Measurements from ENCODE around the gene RGMB.

The RGMB gene

GRCh38 chr5:98827161-98827560 lies 53.7 kb downstream of the RGMB start:
- H3K27me3 ChIP-seq (ENCODE audit: control insufficient read depth, insufficient read depth, low read length): no peaks in the 10 kb centered on the region
- no peak overlapping the region for H3K27ac ChIP-seq (ENCODE audit: low read depth, low read length)
- no peaks in the 10 kb centered on the region for H3K4me1 ChIP-seq (ENCODE audit: control insufficient read depth, insufficient read depth, low read length)
- no peak overlapping the region for H3K4me3 ChIP-seq (ENCODE audit: low read length)
- no peaks in the 10 kb centered on the region for H3K36me3 ChIP-seq (ENCODE audit: control insufficient read depth, insufficient read depth, low read length)
- no peak overlapping the region for H3K9ac ChIP-seq (ENCODE audit: low read length)

- H3K9ac ChIP-seq (ENCODE audit: low read length): no peak overlapping the region
- no peaks in the 10 kb centered on the region for H3K27me3 ChIP-seq (ENCODE audit: control insufficient read depth, insufficient read depth, low read length)
- H3K4me3 ChIP-seq (ENCODE audit: low read length): no peak overlapping the region
- no peaks in the 10 kb centered on the region for H3K4me1 ChIP-seq (ENCODE audit: control insufficient read depth, insufficient read depth, low read length)
- H3K27ac ChIP-seq (ENCODE audit: low read depth, low read length): no peak overlapping the region
- H3K36me3 ChIP-seq (ENCODE audit: control insufficient read depth, insufficient read depth, low read length): no peaks in the 10 kb centered on the region
These were observed 54.3 kb downstream of the RGMB start for GRCh38 chr5:98827588-98828284.

- Histone ChIP-seq H3K27me3 (ENCODE audit: control insufficient read depth, insufficient read depth, low read length) (no peaks in the 10 kb centered on the region), H3K36me3 (ENCODE audit: control insufficient read depth, insufficient read depth, low read length) (no peaks in the 10 kb centered on the region), H3K4me3 (ENCODE audit: low read length) (no peak overlapping the region), H3K27ac (ENCODE audit: low read depth, low read length) (no peak overlapping the region), H3K9ac (ENCODE audit: low read length) (no peak overlapping the region), H3K4me1 (ENCODE audit: control insufficient read depth, insufficient read depth, low read length) (no peaks in the 10 kb centered on the region)
These were observed 62.7 kb downstream of the RGMB start for GRCh38 chr5:98836175-98836574.

- Histone ChIP-seq H3K27me3 (ENCODE audit: control insufficient read depth, insufficient read depth, low read length) (no peaks in the 10 kb centered on the region), H3K27ac (ENCODE audit: low read depth, low read length) (no peak overlapping the region), H3K4me1 (ENCODE audit: control insufficient read depth, insufficient read depth, low read length) (no peaks in the 10 kb centered on the region), H3K9ac (ENCODE audit: low read length) (no peak overlapping the region), H3K36me3 (ENCODE audit: control insufficient read depth, insufficient read depth, low read length) (no peaks in the 10 kb centered on the region), H3K4me3 (ENCODE audit: low read length) (no peak overlapping the region)
These were observed 66.3 kb downstream of the RGMB start for GRCh38 chr5:98839469-98840383.

GRCh38 chr5:98840946-98841345 lies 67.5 kb downstream of the RGMB start:
- H3K9ac ChIP-seq (ENCODE audit: low read length): no peak overlapping the region
- no peaks in the 10 kb centered on the region for H3K4me1 ChIP-seq (ENCODE audit: control insufficient read depth, insufficient read depth, low read length)
- H3K27me3 ChIP-seq (ENCODE audit: control insufficient read depth, insufficient read depth, low read length): no peaks in the 10 kb centered on the region
- no peak overlapping the region for H3K27ac ChIP-seq (ENCODE audit: low read depth, low read length)
- H3K36me3 ChIP-seq (ENCODE audit: control insufficient read depth, insufficient read depth, low read length): no peaks in the 10 kb centered on the region
- H3K4me3 ChIP-seq (ENCODE audit: low read length): no peak overlapping the region

GRCh38 chr5:98843481-98843880 lies 70.0 kb downstream of the RGMB start:
- H3K36me3 ChIP-seq (ENCODE audit: control insufficient read depth, insufficient read depth, low read length): no peaks in the 10 kb centered on the region
- H3K4me1 ChIP-seq (ENCODE audit: control insufficient read depth, insufficient read depth, low read length): no peaks in the 10 kb centered on the region
- no peak overlapping the region for H3K9ac ChIP-seq (ENCODE audit: low read length)
- no peak overlapping the region for H3K27ac ChIP-seq (ENCODE audit: low read depth, low read length)
- no peaks in the 10 kb centered on the region for H3K27me3 ChIP-seq (ENCODE audit: control insufficient read depth, insufficient read depth, low read length)
- no peak overlapping the region for H3K4me3 ChIP-seq (ENCODE audit: low read length)

GRCh38 chr5:98844865-98845264 lies 71.4 kb downstream of the RGMB start:
- Histone ChIP-seq H3K9ac (ENCODE audit: low read length) (no peak overlapping the region), H3K4me1 (ENCODE audit: control insufficient read depth, insufficient read depth, low read length) (no peaks in the 10 kb centered on the region)

GRCh38 chr5:98845878-98846277 lies 72.4 kb downstream of the RGMB start:
- Histone ChIP-seq H3K36me3 (ENCODE audit: control insufficient read depth, insufficient read depth, low read length) (no peaks in the 10 kb centered on the region), H3K4me1 (ENCODE audit: control insufficient read depth, insufficient read depth, low read length) (no peaks in the 10 kb centered on the region), H3K4me3 (ENCODE audit: low read length) (no peak overlapping the region), H3K27ac (ENCODE audit: low read depth, low read length) (no peak overlapping the region), H3K27me3 (ENCODE audit: control insufficient read depth, insufficient read depth, low read length) (no peaks in the 10 kb centered on the region), H3K9ac (ENCODE audit: low read length) (no peak overlapping the region)

More at GRCh38 chr5:98844865-98845264, 71.4 kb downstream of the RGMB start:
- no peak overlapping the region for H3K4me3 ChIP-seq (ENCODE audit: low read length)
- H3K36me3 ChIP-seq (ENCODE audit: control insufficient read depth, insufficient read depth, low read length): no peaks in the 10 kb centered on the region
- H3K27me3 ChIP-seq (ENCODE audit: control insufficient read depth, insufficient read depth, low read length): no peaks in the 10 kb centered on the region
- no peak overlapping the region for H3K27ac ChIP-seq (ENCODE audit: low read depth, low read length)

Measured in rectal smooth muscle tissue (tissue), 1 donor.